Panc1 (cell line): ENCODE results near the gene RYK. TPM values are rescaled to one million over a fixed set of nuclear protein-coding genes. Genes with fewer than 3 reads are reported as not detected.

ENCODE experiments used
- ATAC-seq: fragments of 200-7000 bp; cut with Tn5 transposase; 2 replicates; pipeline ENCODE4 v1.9.1; 2020; ENCODE audit warnings: mild to moderate bottlenecking, moderate library complexity
- BruUV-seq: library from RNA; stranded (reverse); fragments of 400-500 nt; replicated peaks from 2 replicates; lab custom pipeline; 2021; lab: Mats Ljungman, UMichigan
- CTCF ChIA-PET: fragments of 300-600 bp; sonication (Branson Sonifier 250); formaldehyde crosslinking; loops from one replicate; lab custom pipeline; 2022; ENCODE audit warnings: antibody characterized with exemption; lab: Charles Lee
- POLR2A ChIA-PET: fragments of 300-600 bp; sonication (Branson Sonifier 250); formaldehyde crosslinking; loops from one replicate; lab custom pipeline; 2022; ENCODE audit warnings: antibody characterized with exemption; lab: Charles Lee
- DNase-seq: peaks from one replicate; pipeline ENCODE4 v3.0.0-alpha.2; 2010; ENCODE audit warnings: low read depth, low spot score
- H3K27ac ChIP-seq: 2 replicates; pipeline ENCODE4 v1.5.1; 2011; ENCODE audit warnings: mild to moderate bottlenecking, low read length, inconsistent platforms
- H3K27me3 ChIP-seq: fragments of 200-500 bp; sonication (Bioruptor generic); 2 replicates; pipeline ENCODE4 v1.6.0; 2014; ENCODE audit warnings: low read length, inconsistent platforms; ENCODE audit not compliant: control insufficient read depth, insufficient read depth
- H3K36me3 ChIP-seq: fragments of 200-500 bp; sonication (Bioruptor generic); 2 replicates; pipeline ENCODE4 v1.5.1; 2014; ENCODE audit warnings: inconsistent platforms, mild to moderate bottlenecking, low read length, moderate library complexity; ENCODE audit not compliant: control insufficient read depth, insufficient read depth
- H3K4me1 ChIP-seq: 2 replicates; pipeline ENCODE4 v1.5.1; 2011; ENCODE audit warnings: inconsistent platforms, mild to moderate bottlenecking, low read length, moderate library complexity; ENCODE audit not compliant: control insufficient read depth, insufficient read depth
- H3K4me3 ChIP-seq, 2 experiments: 2 replicates each; pipeline ENCODE4 v1.5.1; 2011 to 2012; ENCODE audit warnings: low read depth in 2 of 2, low read length in 2 of 2, mild to moderate bottlenecking in 2 of 2, inconsistent platforms in 1 of 2, moderate library complexity in 1 of 2
- H3K9me3 ChIP-seq: fragments of 200-500 bp; sonication (Bioruptor generic); 2 replicates; pipeline ENCODE4 v1.5.1; 2014; ENCODE audit warnings: low read depth, mild to moderate bottlenecking, inconsistent platforms, low read length, moderate library complexity; ENCODE audit not compliant: control insufficient read depth, insufficient read depth
- CTCF ChIP-seq: fragments of 450-650 bp; IDR thresholded peaks from 2 replicates; pipeline ENCODE4 v1.5.1; 2017; ENCODE audit warnings: mild to moderate bottlenecking
- POLR2AphosphoS5 ChIP-seq: IDR thresholded peaks from 2 replicates; pipeline ENCODE4 v1.6.1; 2012; ENCODE audit warnings: mild to moderate bottlenecking, low read depth, low read length, moderate library complexity
- REST ChIP-seq, 2 experiments: IDR thresholded peaks; 2 replicates each; pipeline ENCODE4 v1.6.1; 2011 to 2012; ENCODE audit warnings: low read depth in 2 of 2, control low read depth in 1 of 2, low read length in 1 of 2, mild to moderate bottlenecking in 1 of 2, moderate library complexity in 1 of 2; ENCODE audit not compliant: insufficient read depth in 1 of 2
- SIN3A ChIP-seq: IDR thresholded peaks from 2 replicates; pipeline ENCODE4 v1.6.1; 2012; ENCODE audit warnings: low read depth, mild to moderate bottlenecking, low read length, moderate library complexity, borderline replicate concordance; ENCODE audit not compliant: insufficient read depth
- TCF7L2 ChIP-seq: IDR thresholded peaks from 2 replicates; pipeline ENCODE4 v1.6.1; 2011; ENCODE audit warnings: mild to moderate bottlenecking, low read depth, low read length, inconsistent platforms
- in situ Hi-C: cut with HindIII; loops from 2 replicates; pipeline ENCODE4 v1.10.0; 2016; ENCODE audit warnings: low sequenced_read_pairs, low pct_unique_long_range_greater_than_20kb
- intact Hi-C: fragments of 100-400 bp; cut with micrococcal nuclease; formaldehyde crosslinking; loops from one replicate; pipeline ENCODE4 v1.10.0; 2022; ENCODE audit not compliant: unreplicated experiment
- total RNA-seq: library from RNA; stranded (reverse); gene quantifications from one replicate; pipeline ENCODE4 v1.2.1, GENCODE V29; 2021; ENCODE audit not compliant: unreplicated experiment

Gene RYK
- total RNA-seq, 1 experiment from 2014 or later: 82.7 TPM

- no peaks in the 10 kb centered on the region for H3K27me3 ChIP-seq
- CTCF ChIA-PET: no interaction called here
- H3K27ac ChIP-seq: no peak overlapping the region
- intact Hi-C loops (no loop called here), in situ Hi-C loops (no loop called here)
- H3K36me3 ChIP-seq: no peaks in the 10 kb centered on the region
- POLR2A ChIA-PET: no interaction called here
- H3K4me1 ChIP-seq: no peaks in the 10 kb centered on the region
- ATAC-seq (no peak), DNase-seq (no peak)
- H3K9me3 ChIP-seq: no peaks in the 10 kb centered on the region
- BruUV-seq: no TSS peak
- TF ChIP-seq REST (IDR thresholded peaks at IDR 0.05; ENCODE audit: insufficient read depth in 1 of 2, low read depth in 2 of 2, low read length in 1 of 2) (no peak), TCF7L2 (no peak), POLR2AphosphoS5 (no peak), CTCF (no peak), SIN3A (no peak)
- no peak overlapping the region for H3K4me3 ChIP-seq
Observed at GRCh38 chr3:134143828-134144401, 106.7 kb downstream of the RYK start.

- H3K4me3 ChIP-seq: no peak overlapping the region
- H3K9me3 ChIP-seq: peaks cover 4% of the 10 kb centered on the region
- no TSS peak for BruUV-seq
- ChIA-PET CTCF (no interaction called here), POLR2A (no interaction called here)
- no peak for TF ChIP-seq CTCF
- intact Hi-C loops (no loop called here), in situ Hi-C loops (no loop called here)
- H3K4me1 ChIP-seq: no peaks in the 10 kb centered on the region
- DNase-seq (no peak), ATAC-seq (no peak)
- no peak overlapping the region for H3K27ac ChIP-seq
- H3K36me3 ChIP-seq: no peaks in the 10 kb centered on the region
- no peaks in the 10 kb centered on the region for H3K27me3 ChIP-seq
Observed at GRCh38 chr3:134136604-134137003, 114.1 kb downstream of the RYK start.
